ENCODE measurements around the gene ATN1.

- TF ChIP-seq POLR2A (IDR thresholded peaks at IDR 0.05), result no peak
- TF ChIP-seq CTCF (IDR thresholded peaks at IDR 0.05), result no peak
These were observed 24.0 kb upstream of the ATN1 start for GRCh38 chr12:6903722-6904121.

Data from heart left ventricle (tissue), 13 donors.